GM19023 (cell line): ENCODE data around the gene PCMTD2.

Experiments
- ATAC-seq: cut with Tn5 transposase; IDR thresholded peaks from one replicate; pipeline ENCODE4 v1.9.1; 2021; ENCODE audit warnings: mild to moderate bottlenecking, moderate library complexity; ENCODE audit not compliant: unreplicated experiment

PCMTD2 gene

GRCh38 chr20:64255361-64256281, at the start of gene PCMTD2:
Gene PCMTD2, plus strand, starts transcription at chr20:64255748. Its CDS starts 4,218 bp downstream, at chr20:64259966.
- ATAC-seq: peak; percentile 80

- ATAC-seq: no peak
Observed at GRCh38 chr20:64206614-64207013, 48.9 kb upstream of the PCMTD2 start.

- no peak for ATAC-seq
Observed at GRCh38 chr20:64207641-64208590, 47.6 kb upstream of the PCMTD2 start.

- ATAC-seq: no peak
Observed at GRCh38 chr20:64209148-64209547, 46.4 kb upstream of the PCMTD2 start.

DNA sequence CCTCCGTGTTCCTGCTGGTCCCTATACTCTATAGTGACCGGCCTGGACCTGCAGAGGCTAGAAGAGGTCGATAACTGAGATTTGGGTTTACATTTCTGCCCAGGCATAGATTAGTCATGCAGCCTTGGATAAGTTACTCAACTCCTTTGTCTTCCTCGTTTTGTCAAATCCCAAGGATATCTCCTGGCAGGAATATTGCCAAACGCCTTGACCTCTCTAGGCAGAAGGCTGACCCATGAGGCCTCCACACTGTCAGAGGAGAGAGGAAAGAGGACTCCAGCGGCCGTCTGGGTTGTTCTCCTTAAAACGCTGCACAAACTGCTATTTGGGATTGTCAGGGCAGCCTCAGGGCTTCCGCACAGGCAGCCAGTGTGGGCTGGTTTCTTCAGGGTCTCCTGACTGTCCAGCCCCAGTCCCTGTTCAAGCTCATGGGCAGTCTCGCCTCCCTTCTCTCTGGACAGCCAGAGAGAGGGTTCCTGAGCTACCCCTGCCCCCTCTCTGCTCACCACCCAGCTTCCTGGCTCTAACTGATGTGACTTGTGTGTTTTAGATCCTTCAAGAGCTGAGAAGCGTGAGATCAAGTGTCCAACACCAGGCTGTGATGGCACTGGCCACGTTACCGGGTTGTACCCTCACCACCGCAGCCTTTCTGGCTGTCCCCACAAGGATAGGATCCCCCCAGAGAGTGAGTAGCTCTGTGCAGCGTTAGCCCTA, 44.7 kb upstream of the PCMTD2 start:
- no peak for ATAC-seq

DNA sequence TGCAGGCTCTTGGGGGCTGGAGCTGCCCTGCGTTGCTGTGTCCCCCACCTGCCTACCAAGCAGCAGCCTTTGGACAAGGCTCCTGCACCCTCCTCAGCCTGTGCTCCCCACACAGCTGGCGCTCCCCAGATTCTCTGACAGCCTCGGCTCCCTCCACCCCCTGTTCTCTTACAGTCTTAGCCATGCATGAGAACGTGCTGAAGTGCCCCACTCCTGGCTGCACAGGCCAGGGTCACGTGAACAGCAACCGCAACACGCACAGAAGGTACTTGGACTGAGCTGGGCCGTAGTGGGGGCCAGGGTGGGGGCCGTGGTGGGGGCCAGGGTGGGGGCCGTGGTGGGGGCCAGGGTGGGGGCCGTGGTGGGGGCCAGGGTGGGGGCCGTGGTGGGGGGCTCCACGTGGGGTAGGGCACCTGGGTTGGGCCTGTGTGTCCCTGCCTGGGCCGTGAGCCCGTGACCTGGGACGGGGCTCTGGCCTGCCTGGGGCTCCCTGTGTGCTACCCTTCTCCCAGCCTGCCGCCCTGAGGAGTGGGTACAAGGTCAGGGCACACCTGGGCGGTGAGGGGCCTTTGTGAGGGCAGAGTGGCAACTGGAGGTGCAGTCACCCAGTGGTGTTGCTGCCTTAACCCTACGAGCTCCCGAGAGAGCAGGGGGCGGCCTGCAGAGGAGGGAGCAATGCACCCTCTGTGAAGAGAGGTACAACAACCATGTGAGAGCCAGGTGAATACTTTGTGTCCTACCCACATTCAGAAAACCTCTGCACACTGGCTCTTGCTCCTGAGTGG, 43.5 kb upstream of the PCMTD2 start:
- no peak for ATAC-seq

GRCh38 chr20:64212755-64213154, 42.8 kb upstream of the PCMTD2 start:
- no peak for ATAC-seq

DNA sequence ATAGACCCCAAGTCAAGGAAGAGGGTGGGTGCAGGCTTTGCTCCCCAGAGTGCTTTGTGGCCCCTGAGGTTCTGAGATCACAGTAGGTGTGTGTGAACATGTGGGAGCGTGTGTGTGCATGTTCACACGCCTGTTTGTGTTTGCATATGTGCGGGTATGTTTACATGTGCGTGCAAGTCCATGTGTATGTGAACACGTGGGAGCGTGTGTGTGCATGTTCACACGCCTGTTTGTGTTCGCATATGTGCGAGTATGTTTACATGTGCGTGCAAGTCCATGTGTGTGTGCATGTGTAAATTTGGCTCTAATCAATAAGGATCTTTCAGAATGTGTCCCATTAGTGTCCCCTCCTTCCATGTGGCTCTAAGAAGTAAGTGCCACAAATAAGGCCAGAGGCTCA, 41.4 kb upstream of the PCMTD2 start:
- no peak for ATAC-seq

GRCh38 chr20:64214952-64215351, 40.6 kb upstream of the PCMTD2 start:
- no peak for ATAC-seq

DNA sequence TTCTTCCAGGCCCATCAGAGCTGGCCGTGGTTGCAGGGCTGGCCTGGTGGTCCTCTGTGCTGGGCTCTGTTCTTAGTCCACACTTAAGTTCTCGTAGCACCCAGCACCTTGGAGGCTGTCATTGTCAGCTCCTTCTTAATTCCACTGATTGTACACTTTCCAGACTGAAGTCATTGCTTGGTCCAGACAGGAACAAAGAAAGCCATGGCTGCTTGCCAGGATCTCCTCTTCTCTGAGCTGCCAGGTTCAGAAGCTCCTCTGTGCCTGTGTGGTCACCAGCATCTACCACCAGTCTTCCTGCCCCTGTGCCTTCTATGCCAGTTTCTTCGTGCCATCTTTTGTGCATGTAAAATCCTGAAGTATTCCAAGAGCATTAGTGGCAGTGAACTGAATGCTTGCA, 39.5 kb upstream of the PCMTD2 start:
- no peak for ATAC-seq

DNA sequence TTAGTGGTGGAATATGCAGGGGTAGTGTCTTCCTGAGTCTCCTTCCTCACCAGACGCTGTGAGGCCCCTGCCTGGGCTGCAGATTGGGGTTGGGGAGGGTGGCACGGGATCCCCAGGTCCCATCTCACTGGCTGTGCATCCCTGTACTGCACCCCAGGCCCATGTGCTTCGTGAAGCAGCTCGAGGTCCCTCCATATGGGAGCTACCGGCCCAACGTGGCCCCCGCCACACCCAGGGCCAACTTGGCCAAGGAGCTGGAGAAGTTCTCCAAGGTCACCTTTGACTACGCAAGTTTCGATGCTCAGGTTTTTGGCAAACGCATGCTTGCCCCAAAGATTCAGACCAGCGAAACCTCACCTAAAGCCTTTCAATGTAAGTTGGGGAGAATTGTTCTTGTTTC, 38.6 kb upstream of the PCMTD2 start:
- no peak for ATAC-seq

- ATAC-seq: no peak
Observed at GRCh38 chr20:64217539-64218221, 37.9 kb upstream of the PCMTD2 start.

DNA sequence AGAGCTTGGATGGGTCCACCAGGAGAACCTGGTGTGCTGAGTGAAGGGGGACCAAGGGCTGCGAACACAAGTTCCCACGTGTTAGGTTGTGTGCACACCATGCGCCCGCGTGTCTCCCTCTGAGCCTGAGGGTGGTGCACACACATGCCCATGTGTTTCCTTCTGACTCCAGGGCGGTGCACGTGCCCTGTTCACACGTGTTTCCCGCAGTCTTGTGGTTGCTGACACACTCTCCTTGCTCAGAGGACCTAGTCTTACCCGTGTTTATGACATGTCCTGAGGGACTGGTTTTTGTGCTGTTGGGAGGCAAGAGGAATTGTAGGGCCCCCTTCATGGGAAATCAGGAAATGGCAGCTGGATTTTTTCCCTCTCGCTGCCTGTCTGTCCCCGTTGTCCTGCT, 36.3 kb upstream of the PCMTD2 start:
- ATAC-seq: no peak

DNA sequence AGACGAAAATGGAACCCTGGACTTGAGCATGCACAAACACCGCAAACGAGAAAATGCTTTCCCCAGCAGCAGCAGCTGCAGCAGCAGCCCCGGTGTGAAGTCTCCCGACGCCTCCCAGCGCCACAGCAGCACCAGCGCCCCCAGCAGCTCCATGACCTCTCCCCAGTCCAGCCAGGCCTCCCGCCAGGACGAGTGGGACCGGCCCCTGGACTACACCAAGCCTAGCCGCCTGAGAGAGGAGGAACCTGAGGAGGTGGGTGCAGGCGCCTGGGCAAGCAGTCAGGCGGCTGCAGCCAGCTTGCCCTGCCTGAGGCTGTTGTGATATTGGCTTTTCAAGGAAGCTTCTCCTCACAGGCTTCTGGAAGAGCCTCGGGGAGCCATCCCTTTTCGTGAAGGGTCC, 35.8 kb upstream of the PCMTD2 start:
- no peak for ATAC-seq

DNA sequence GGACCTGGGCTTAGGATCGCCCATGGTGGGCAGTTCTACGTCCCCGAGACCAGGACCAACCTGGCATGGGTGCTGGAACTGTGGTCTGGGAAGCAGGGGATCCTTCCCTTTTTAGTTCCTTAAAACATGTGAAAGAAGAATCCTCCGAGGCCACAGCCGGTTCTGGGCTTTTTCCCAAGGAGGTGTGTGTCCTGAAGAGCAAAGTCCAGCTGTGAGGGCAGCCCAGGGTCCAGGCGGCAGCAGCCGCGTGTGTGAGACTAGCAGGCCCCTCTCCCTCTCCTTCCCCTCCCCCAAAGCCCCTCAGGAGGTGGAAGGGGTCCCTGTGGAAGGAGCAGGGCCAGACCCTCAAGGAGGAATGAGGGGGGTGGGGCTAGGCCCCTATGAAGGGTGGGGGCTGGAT, 35.1 kb upstream of the PCMTD2 start:
- no peak for ATAC-seq

DNA sequence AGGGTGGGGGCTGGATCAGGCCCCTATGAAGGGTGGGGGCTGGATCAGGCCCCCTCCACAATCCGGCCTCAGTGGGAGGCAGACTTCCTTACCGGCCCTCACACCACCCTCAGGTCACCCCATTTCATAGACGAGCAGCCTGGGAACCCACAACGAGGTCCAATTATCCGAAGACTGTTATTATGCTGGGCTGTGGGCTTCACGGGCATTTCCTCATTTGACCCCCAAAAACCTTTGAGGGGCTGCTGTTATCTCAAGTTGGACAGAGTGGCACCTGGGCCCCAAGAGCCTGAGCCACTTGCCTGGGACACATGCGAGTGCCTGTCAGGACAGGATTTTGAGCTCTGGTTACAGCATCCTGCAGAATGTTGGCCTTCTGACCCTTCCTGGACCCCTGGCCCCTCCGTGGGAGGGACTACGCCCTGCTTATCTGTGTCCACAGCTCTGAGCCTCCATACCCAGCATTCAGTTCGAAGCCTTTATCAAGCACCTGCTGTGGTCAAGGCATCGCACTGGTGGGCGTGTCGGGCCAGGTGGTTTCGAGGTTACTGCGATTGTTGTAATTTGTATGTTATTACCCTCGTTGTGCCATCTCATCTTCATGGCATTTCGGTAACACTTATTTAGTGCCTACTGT, 34.5 kb upstream of the PCMTD2 start:
- no peak for ATAC-seq

DNA sequence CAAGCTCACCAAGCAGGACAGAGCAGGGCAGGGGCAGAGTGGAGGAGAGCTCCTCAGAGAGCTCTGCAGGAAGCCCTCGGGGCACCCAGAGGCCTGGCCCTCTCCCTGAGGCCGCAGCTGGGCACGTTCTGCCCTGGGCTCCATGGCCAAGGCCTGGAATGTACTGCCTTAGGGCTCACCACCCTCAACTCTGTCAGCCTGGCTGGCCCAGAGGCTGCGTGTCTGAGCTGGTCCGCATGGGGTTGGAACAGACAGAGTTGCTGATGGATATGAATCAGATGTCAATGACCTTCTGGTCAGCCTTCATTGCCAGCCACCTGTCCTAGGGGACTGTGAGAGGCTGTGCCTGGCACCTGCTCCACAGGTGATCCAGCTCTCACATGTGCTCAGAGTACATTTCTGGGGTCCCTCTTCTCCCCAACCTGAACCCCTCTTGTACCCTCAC, 33.2 kb upstream of the PCMTD2 start:
- no peak for ATAC-seq

DNA sequence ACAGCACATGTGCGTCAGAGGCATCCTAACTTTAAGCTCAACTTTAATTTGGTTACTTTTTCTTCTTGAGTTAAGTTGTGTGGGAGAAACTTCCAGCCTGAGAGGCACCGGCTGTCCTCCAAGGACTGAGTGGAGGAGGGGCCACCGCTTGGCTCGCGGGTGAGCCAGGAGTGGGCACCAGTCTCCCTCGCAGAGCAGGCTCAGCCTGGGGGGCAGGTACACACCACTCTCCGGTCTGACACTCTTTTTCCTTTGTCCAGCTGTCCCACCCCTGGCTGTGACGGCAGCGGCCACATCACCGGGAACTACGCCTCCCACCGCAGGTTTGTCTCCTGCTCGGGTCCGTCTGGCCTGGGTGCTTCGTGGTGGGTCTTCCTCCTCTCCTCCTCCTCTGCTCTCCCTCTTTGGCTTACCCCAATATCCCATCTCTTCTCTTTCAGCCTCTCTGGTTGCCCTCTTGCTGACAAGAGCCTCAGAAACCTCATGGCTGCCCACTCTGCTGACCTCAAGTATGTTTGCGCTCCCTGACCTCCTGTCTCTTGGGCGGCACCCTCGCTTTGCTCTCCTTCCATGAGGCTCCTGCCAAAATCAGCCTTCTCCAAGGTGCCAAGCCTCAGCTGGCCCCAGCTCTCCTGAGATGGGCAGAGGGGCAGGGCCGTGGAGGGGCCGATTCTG, 32.6 kb upstream of the PCMTD2 start:
- no peak for ATAC-seq
